ENCODE data around the gene ME3.
A peak's percentile ranks its signal among the peaks of the same experiment; 100 is the strongest.

GRCh38 chr11:86676533-86677154 is 4.2 kb upstream of the ME3 start:
- TF ChIP-seq CTCF (IDR thresholded peaks at IDR 0.05) (peak; percentile 13 to 27 (median 15)), POLR2A (IDR thresholded peaks at IDR 0.05) (no peak)

Data from right lobe of liver (tissue), 4 donors.